AG09319 (cell line): ENCODE measurements around the gene B3GNT5.

Source experiments
- DNase-seq: peaks from one replicate; pipeline ENCODE4 v3.0.0-alpha.2; 2010; ENCODE audit warnings: low read depth; ENCODE audit errors: extremely low read depth
- CTCF ChIP-seq: IDR thresholded peaks from 2 replicates; pipeline ENCODE4 v1.5.1; 2011; ENCODE audit warnings: low read depth, mild to moderate bottlenecking, inconsistent platforms, low read length, moderate library complexity

Gene B3GNT5

DNA sequence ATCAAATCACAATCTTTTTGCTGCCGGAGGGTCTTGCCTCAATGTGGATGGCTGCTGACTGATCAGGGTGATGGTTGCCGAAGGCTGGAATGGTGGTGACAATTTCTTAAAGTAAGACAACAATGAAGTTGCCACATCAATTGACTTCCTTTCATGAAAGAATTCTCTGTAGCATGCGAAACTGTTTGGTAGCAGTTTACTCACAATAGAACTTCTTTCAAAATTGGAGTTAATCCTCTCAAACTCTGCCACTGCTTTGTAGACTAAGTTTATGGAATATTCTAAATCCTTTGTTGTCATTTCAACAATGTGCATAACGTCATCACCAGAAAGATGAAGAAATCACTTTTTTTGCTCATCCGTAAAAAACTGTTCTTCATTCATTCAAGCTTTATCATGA, 65.8 kb downstream of the B3GNT5 start:
- no peak for TF ChIP-seq CTCF
- DNase-seq, result no peak

DNA sequence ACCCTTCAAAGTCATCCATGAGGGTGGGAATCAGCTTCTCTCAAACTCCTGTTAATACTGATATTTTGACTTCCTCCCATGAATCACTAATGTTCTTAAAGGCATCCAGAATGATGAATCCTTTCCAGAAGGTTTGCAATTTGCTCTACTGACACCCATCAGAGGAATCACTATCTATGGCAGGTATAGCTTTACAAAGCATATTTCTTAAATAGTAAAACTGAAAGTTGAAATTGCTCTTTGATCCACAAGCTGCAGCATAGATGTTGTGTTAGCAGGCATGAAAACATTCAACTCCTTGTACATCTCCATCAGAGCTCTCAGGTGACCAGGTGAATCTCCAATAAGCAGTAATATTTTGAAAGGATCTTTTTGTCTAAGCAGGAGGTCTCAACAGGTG, 66.3 kb downstream of the B3GNT5 start:
- DNase-seq, result no peak
- TF ChIP-seq CTCF, result no peak
